WTC11 (cell line): Measurements from ENCODE around the gene CRYZL1.

Experiments
- CTCF ChIP-seq: fragments of 200-600 bp; IDR thresholded peaks from 2 replicates; pipeline ENCODE4 v1.8.0; 2022; ENCODE audit warnings: antibody characterized with exemption
- SMAD3 ChIP-seq: sonication (generic); formaldehyde crosslinking; IDR thresholded peaks from 2 replicates; pipeline ENCODE4 v1.8.0; 2022; ENCODE audit warnings: missing genetic modification reagents, mild to moderate bottlenecking, borderline replicate concordance
- ZNF138 ChIP-seq: sonication (generic); formaldehyde crosslinking; conservative IDR thresholded peaks from 2 replicates; pipeline ENCODE4 v1.8.1; 2022; ENCODE audit warnings: mild to moderate bottlenecking, moderate library complexity, missing genetic modification reagents

- TF ChIP-seq CTCF (no peak), SMAD3 (CRISPR knock-in tag) (no peak), ZNF138 (no peak)
Measured at GRCh38 chr21:33611006-33611744, 30.4 kb downstream of the CRYZL1 start.
